ENCODE data around the gene TMEM94. TPM values are rescaled to one million over a fixed set of nuclear protein-coding genes. Genes with fewer than 3 reads are reported as not detected.
A peak's percentile ranks its signal among the peaks of the same experiment; 100 is the strongest.

Gene TMEM94
- total and polyA plus RNA-seq, 2 of the 13 experiments (the other 11 are each of a cell fraction or from before 2014, with no cell fraction given): 32.6 to 134 TPM

DNA sequence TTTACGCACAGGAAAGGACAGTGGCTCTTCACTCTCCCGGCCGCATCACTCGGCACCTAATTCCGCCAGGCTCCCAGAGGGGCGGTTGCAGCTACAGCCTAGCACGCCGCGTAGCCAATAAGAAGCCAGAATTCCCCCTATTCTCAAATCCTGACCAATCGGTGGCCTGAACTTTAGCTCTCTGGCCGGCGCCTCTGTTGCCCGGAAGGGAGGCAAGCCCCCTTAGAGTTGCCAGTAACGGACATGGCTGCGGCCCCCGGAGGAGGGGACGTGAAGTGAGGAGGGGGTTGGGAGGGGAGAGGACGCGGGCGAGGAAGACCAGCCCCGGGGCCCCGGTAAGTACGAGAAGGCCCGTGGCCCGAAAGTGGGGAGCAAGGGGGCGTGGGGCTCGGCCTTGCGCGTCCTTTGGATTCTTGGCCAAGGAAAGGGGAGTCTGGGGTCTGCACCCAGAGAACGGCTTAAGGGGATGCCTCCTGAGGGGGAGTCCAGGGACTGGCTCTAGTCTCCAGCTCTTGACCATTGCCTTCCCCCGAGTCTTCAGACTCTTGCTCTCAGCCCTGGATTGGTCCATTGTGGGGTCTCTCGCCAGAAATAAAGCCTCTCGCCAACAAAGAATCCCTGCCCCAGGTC is at the start of gene TMEM94 (continued):
- TF ChIP-seq, protein P1, sequence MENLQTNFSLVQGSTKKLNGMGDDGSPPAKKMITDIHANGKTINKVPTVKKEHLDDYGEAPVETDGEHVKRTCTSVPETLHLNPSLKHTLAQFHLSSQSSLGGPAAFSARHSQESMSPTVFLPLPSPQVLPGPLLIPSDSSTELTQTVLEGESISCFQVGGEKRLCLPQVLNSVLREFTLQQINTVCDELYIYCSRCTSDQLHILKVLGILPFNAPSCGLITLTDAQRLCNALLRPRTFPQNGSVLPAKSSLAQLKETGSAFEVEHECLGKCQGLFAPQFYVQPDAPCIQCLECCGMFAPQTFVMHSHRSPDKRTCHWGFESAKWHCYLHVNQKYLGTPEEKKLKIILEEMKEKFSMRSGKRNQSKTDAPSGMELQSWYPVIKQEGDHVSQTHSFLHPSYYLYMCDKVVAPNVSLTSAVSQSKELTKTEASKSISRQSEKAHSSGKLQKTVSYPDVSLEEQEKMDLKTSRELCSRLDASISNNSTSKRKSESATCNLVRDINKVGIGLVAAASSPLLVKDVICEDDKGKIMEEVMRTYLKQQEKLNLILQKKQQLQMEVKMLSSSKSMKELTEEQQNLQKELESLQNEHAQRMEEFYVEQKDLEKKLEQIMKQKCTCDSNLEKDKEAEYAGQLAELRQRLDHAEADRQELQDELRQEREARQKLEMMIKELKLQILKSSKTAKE (CRISPR knock-in tag; IDR thresholded peaks at IDR 0.05; ENCODE audit: borderline replicate concordance): no peak
- TF ChIP-seq, protein P2, sequence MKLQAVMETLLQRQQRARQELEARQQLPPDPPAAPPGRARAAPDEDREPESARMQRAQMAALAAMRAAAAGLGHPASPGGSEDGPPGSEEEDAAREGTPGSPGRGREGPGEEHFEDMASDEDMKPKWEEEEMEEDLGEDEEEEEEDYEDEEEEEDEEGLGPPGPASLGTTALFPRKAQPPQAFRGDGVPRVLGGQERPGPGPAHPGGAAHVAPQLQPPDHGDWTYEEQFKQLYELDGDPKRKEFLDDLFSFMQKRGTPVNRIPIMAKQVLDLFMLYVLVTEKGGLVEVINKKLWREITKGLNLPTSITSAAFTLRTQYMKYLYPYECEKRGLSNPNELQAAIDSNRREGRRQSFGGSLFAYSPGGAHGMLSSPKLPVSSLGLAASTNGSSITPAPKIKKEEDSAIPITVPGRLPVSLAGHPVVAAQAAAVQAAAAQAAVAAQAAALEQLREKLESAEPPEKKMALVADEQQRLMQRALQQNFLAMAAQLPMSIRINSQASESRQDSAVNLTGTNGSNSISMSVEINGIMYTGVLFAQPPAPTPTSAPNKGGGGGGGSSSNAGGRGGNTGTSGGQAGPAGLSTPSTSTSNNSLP (IDR thresholded peaks at IDR 0.05; ENCODE audit: low read depth, low read length): no peak
- peak; percentile 24; the same call in 1 of the 2 replicates for TF ChIP-seq ZNF446 (CRISPR knock-in tag; IDR thresholded peaks at IDR 0.05)
- TF ChIP-seq ZNF703 (CRISPR knock-in tag; IDR thresholded peaks at IDR 0.05; ENCODE audit: borderline replicate concordance): no peak
- peak; percentile 84 for TF ChIP-seq PHF8 (CRISPR knock-in tag; IDR thresholded peaks at IDR 0.05)
- TF ChIP-seq MEF2D (CRISPR knock-in tag; IDR thresholded peaks at IDR 0.05): no peak; the same call in 1 of the 2 replicates
- TF ChIP-seq GLI4 (CRISPR knock-in tag; IDR thresholded peaks at IDR 0.05; ENCODE audit: borderline replicate concordance): peak; percentile 14; the same call in 1 of the 2 replicates
- TF ChIP-seq ARNTL (CRISPR knock-in tag; IDR thresholded peaks at IDR 0.05): peak; percentile 56; the same call in 1 of the 2 replicates
- no peak; the same call in 1 of the 2 replicates for TF ChIP-seq ZNF296 (CRISPR knock-in tag; conservative IDR thresholded peaks at IDR 0.05)
- TF ChIP-seq, protein P3, sequence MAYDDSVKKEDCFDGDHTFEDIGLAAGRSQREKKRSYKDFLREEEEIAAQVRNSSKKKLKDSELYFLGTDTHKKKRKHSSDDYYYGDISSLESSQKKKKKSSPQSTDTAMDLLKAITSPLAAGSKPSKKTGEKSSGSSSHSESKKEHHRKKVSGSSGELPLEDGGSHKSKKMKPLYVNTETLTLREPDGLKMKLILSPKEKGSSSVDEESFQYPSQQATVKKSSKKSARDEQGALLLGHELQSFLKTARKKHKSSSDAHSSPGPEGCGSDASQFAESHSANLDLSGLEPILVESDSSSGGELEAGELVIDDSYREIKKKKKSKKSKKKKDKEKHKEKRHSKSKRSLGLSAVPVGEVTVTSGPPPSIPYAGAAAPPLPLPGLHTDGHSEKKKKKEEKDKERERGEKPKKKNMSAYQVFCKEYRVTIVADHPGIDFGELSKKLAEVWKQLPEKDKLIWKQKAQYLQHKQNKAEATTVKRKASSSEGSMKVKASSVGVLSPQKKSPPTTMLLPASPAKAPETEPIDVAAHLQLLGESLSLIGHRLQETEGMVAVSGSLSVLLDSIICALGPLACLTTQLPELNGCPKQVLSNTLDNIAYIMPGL (CRISPR knock-in tag; IDR thresholded peaks at IDR 0.05; ENCODE audit: borderline replicate concordance in 1 of 2, low read depth in 1 of 2): peak; percentile 78 to 80; a peak in 3 of 4 replicates
- peak; percentile 48 for TF ChIP-seq ZNF205 (CRISPR knock-in tag; IDR thresholded peaks at IDR 0.05)
- peak; percentile 23 for TF ChIP-seq ZNF883 (CRISPR knock-in tag; IDR thresholded peaks at IDR 0.05; ENCODE audit: not compliant biosample characterization)
- TF ChIP-seq PBX2 (CRISPR knock-in tag; IDR thresholded peaks at IDR 0.05): no peak
- no peak for TF ChIP-seq HOXD1 (CRISPR knock-in tag; IDR thresholded peaks at IDR 0.05)
- peak; percentile 87 for TF ChIP-seq GMEB1 (CRISPR knock-in tag; IDR thresholded peaks at IDR 0.05; ENCODE audit: borderline replicate concordance)
- no peak for TF ChIP-seq CREBL2 (CRISPR knock-in tag; IDR thresholded peaks at IDR 0.05; ENCODE audit: borderline replicate concordance)
- no peak for TF ChIP-seq ZNF746 (CRISPR knock-in tag; IDR thresholded peaks at IDR 0.05)

Measured in HepG2 (cell line).